Mucosa of stomach (tissue), 1 donor: Measurements from ENCODE around the gene AIFM3.

Experiments used
- H3K27me3 ChIP-seq: one replicate; pipeline ENCODE4 v1.7.0; 2013; ENCODE audit warnings: mild to moderate bottlenecking, low read length; ENCODE audit not compliant: control insufficient read depth, insufficient read depth
- H3K36me3 ChIP-seq: one replicate; pipeline ENCODE4 v1.7.0; 2013; ENCODE audit warnings: low read length; ENCODE audit not compliant: control insufficient read depth, insufficient read depth
- H3K4me1 ChIP-seq: one replicate; pipeline ENCODE4 v1.7.0; 2013; ENCODE audit warnings: mild to moderate bottlenecking, low read length; ENCODE audit not compliant: control insufficient read depth, insufficient read depth
- H3K4me3 ChIP-seq: one replicate; pipeline ENCODE4 v1.7.0; 2013; ENCODE audit warnings: low read length
- H3K9ac ChIP-seq: one replicate; pipeline ENCODE4 v1.7.0; 2013; ENCODE audit warnings: mild to moderate bottlenecking, low read length, moderate library complexity
- H3K9me3 ChIP-seq: one replicate; pipeline ENCODE4 v1.7.0; 2013; ENCODE audit warnings: mild to moderate bottlenecking, low read length, moderate library complexity; ENCODE audit not compliant: control insufficient read depth
- donor health status: Pancreatic carcinoma.

Gene AIFM3

GRCh38 chr22:20945578-20945934 lies 21.5 kb upstream of the AIFM3 start:
- no peak overlapping the region for H3K4me3 ChIP-seq
- no peaks in the 10 kb centered on the region for H3K27me3 ChIP-seq
- peaks cover 5% of the 10 kb centered on the region for H3K4me1 ChIP-seq
- no peaks in the 10 kb centered on the region for H3K9me3 ChIP-seq
- no peaks in the 10 kb centered on the region for H3K36me3 ChIP-seq
- no peak overlapping the region for H3K9ac ChIP-seq

GRCh38 chr22:20946080-20946986 lies 20.7 kb upstream of the AIFM3 start:
- H3K36me3 ChIP-seq = no peaks in the 10 kb centered on the region
- H3K27me3 ChIP-seq = no peaks in the 10 kb centered on the region
- no peak overlapping the region for H3K9ac ChIP-seq
- H3K4me3 ChIP-seq = no peak overlapping the region
- H3K9me3 ChIP-seq = no peaks in the 10 kb centered on the region
- peaks cover 13% of the 10 kb centered on the region for H3K4me1 ChIP-seq

GRCh38 chr22:20946991-20947390 lies 20.1 kb upstream of the AIFM3 start:
- no peaks in the 10 kb centered on the region for H3K36me3 ChIP-seq
- no peak overlapping the region for H3K9ac ChIP-seq
- H3K4me1 ChIP-seq = peaks cover 19% of the 10 kb centered on the region

GRCh38 chr22:20948450-20948849 lies 18.6 kb upstream of the AIFM3 start:
- H3K36me3 ChIP-seq = no peaks in the 10 kb centered on the region

More at GRCh38 chr22:20946991-20947390, 20.1 kb upstream of the AIFM3 start:
- Histone ChIP-seq H3K27me3 (no peaks in the 10 kb centered on the region), H3K4me3 (no peak overlapping the region), H3K9me3 (no peaks in the 10 kb centered on the region)

GRCh38 chr22:20948989-20949388 lies 18.1 kb upstream of the AIFM3 start:
- Histone ChIP-seq H3K4me3 (no peak overlapping the region), H3K4me1 (peaks cover 30% of the 10 kb centered on the region), H3K27me3 (no peaks in the 10 kb centered on the region), H3K36me3 (no peaks in the 10 kb centered on the region), H3K9ac (no peak overlapping the region), H3K9me3 (no peaks in the 10 kb centered on the region)

More at GRCh38 chr22:20948450-20948849, 18.6 kb upstream of the AIFM3 start:
- Histone ChIP-seq H3K27me3 (no peaks in the 10 kb centered on the region), H3K9ac (no peak overlapping the region), H3K4me1 (peaks cover 30% of the 10 kb centered on the region), H3K4me3 (no peak overlapping the region), H3K9me3 (no peaks in the 10 kb centered on the region)

- Histone ChIP-seq H3K4me3 (no peak overlapping the region), H3K9me3 (no peaks in the 10 kb centered on the region), H3K4me1 (peaks cover 30% of the 10 kb centered on the region), H3K9ac (no peak overlapping the region), H3K36me3 (no peaks in the 10 kb centered on the region), H3K27me3 (no peaks in the 10 kb centered on the region)
These were observed 17.3 kb upstream of the AIFM3 start for GRCh38 chr22:20949698-20950183.

DNA sequence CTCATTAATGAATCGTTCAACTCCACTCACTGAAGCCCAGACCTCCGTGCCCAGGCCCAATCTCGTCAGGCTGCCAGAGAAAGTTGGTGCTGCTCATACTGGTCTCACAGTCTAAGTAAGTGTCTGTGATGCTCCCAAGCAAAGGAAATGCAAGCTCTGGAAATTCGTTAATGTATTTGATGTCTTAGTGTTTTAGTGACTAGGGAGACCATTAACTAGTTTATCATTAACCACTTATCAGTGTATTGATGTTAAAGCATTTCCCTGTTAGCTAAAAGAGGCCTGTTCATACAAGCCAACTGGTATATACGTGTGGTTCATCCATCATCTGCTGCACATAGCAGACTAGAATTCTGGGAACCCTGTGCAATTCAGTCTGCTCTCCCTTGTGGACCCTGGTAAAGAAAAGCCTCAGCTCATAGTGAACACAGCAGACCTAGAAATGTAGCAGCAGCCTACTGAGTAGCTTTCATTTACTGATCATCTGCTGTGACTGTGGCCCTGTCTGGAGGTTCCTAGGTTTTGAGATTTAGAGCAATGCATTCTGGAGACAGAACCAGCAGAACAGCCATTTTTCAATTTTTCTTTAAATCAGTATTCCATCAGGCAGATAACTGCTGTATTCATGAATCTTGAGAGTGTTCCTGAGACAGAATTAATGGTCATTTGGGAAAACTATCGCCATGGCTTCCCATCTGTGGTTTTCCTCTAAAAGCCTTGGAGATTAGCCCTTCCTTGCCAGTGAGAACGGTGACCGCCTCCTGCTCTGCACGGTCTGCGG lies 15.7 kb upstream of the AIFM3 start:
- Histone ChIP-seq H3K27me3 (no peaks in the 10 kb centered on the region), H3K36me3 (no peaks in the 10 kb centered on the region), H3K4me3 (no peak overlapping the region), H3K9me3 (no peaks in the 10 kb centered on the region), H3K9ac (no peak overlapping the region), H3K4me1 (peaks cover 30% of the 10 kb centered on the region)

DNA sequence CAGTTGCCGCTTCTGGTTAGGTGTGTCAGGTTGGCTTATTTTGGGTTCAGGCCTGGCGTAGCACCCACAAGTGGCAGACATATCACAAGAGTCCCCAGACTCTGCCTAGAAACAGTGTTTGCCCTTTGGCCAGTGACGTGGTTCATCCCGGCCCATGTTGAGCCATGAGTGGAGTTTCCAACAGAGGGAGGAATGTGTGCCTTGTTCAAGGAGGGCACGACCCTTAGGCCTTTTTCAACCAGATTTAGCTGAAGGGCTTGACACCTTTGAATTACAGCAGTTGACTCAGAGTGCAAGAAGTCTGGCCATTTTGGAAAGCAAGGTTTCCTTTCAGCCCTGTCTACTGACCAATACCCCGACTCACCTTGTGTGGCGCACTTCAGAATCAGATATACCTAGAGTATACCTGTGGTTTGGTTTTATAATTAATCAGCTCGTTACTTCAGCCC lies 15.1 kb upstream of the AIFM3 start:
- peak overlapping the region; percentile 14 for H3K9ac ChIP-seq
- H3K27me3 ChIP-seq = no peaks in the 10 kb centered on the region
- H3K9me3 ChIP-seq = no peaks in the 10 kb centered on the region
- H3K4me1 ChIP-seq = peaks cover 32% of the 10 kb centered on the region
- no peaks in the 10 kb centered on the region for H3K36me3 ChIP-seq
- no peak overlapping the region for H3K4me3 ChIP-seq

DNA sequence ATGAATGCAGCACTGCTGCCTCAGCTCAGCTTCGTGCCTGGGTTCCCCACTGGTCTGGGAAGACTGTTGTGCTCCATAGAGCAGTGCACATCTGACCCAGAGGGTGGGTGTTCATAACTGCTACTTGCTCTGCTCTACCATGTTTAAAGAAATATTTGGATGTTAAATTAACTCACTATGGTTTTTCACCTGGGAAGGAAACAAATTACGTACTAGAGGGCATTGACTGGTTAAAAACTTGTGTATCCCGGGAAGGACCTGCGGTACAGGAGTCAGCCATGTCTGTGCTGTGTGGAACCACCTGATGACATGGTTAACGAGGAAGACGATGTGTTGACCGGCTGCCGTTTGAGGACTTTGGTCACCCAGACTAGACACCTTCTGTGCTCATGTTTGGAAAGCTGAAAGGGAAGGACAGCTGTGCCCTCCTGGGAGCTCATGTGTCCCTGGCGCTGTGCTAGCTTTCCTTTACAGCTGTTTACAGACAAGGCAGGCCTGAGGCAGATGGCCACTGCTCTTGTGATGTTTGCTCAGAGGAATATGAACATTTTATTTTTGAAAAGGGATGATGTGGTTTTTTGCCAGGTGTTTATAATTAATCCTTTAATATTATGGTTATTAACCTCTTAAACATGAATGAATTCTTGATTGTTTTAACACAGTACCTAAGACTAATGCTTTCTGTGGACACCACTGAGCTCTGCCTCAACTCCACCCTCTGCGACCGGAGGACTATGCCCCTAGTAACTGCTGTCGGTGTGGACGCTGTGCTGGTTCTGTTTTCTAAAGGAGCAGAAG lies 14.3 kb upstream of the AIFM3 start:
- Histone ChIP-seq H3K9ac (no peak overlapping the region), H3K9me3 (no peaks in the 10 kb centered on the region), H3K27me3 (no peaks in the 10 kb centered on the region), H3K4me1 (peaks cover 32% of the 10 kb centered on the region), H3K36me3 (no peaks in the 10 kb centered on the region), H3K4me3 (no peak overlapping the region)

- H3K4me3 ChIP-seq = no peak overlapping the region
- peak overlapping the region; percentile 12 for H3K9ac ChIP-seq
- no peaks in the 10 kb centered on the region for H3K27me3 ChIP-seq
- H3K9me3 ChIP-seq = no peaks in the 10 kb centered on the region
- peaks cover 36% of the 10 kb centered on the region for H3K4me1 ChIP-seq
- no peaks in the 10 kb centered on the region for H3K36me3 ChIP-seq
These were observed 13.8 kb upstream of the AIFM3 start for GRCh38 chr22:20953342-20953608.

DNA sequence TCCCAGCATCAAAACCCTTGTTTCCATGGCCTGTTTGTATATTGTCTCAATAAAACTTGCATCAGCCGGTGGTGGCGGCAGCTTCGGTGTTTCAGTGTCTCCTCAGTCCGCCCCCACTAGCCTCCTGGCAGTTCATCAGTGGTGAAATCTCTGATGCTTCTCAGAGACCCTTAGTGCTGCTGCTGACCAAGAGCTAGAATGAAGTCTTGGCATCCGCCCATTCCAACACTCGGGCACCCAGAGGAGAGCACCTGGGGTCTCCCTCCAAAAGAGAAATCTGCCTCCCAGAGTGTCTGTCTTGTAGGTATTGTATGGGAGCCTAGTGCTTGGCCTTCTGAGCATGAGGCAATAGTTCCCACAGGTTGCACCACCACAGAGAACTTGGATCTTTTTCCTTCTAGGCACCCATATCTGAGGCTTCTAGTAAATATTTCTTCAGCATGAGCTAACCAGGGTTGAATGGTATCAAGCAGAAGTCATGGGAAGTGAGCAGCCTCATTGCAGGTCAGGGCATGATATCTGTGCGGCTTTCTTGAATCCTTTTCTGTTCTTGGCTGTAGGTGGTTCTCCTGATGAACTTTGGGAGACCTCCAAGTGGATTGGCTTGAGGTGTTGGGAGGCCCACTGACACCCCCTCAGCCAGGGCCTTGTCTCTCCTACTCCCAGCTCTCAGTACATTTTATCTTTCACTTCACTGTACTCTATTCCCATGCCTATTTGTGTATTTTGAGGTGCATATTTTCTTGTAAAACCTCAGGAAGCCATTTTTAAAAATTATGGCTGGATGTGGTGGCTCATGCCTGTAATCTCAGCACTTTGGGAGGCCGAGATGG lies 13.2 kb upstream of the AIFM3 start:
- Histone ChIP-seq H3K4me1 (peaks cover 37% of the 10 kb centered on the region), H3K9ac (peak overlapping the region; percentile 12), H3K27me3 (no peaks in the 10 kb centered on the region), H3K4me3 (no peak overlapping the region), H3K9me3 (no peaks in the 10 kb centered on the region), H3K36me3 (no peaks in the 10 kb centered on the region)
